IMR-90 (cell line): ENCODE data around the gene STK10. TPM values are rescaled to one million over a fixed set of nuclear protein-coding genes. Genes with fewer than 3 reads are reported as not detected.

ENCODE experiments used
- ATAC-seq: fragments of 200-7000 bp; cut with Tn5 transposase; 2 replicates; pipeline ENCODE4 v1.9.1; 2020; ENCODE audit warnings: low read depth, mild to moderate bottlenecking, moderate library complexity
- BruUV-seq: library from RNA; stranded (reverse); fragments of 400-500 nt; replicated peaks from 2 replicates; lab custom pipeline; 2021; lab: Mats Ljungman, UMichigan
- CTCF ChIA-PET: fragments of 300-600 bp; formaldehyde crosslinking; extraction: SDS; loops from one replicate; lab custom pipeline; 2021; ENCODE audit warnings: antibody characterized with exemption; lab: Yijun Ruan, JAX
- POLR2A ChIA-PET: fragments of 300-600 bp; sonication (Branson Sonifier 250); formaldehyde crosslinking; loops from one replicate; lab custom pipeline; 2022; ENCODE audit warnings: antibody characterized with exemption; ENCODE audit not compliant: unreplicated experiment; lab: Charles Lee
- DNase-seq: peaks from one replicate; pipeline ENCODE4 v3.0.0; 2013
- H2AFZ ChIP-seq: replicated peaks from 2 replicates; pipeline ENCODE3; 2013; ENCODE audit warnings: low read length, mild to moderate bottlenecking; ENCODE audit not compliant: poor library complexity
- H2AK5ac ChIP-seq: 2 replicates; pipeline ENCODE4 v1.6.1; 2013; ENCODE audit warnings: low read depth, low read length, inconsistent platforms
- H2AK9ac ChIP-seq: replicated peaks from 2 replicates; pipeline ENCODE3; 2013; ENCODE audit warnings: mild to moderate bottlenecking, low read depth, low read length, moderate library complexity; ENCODE audit not compliant: poor library complexity
- H2BK120ac ChIP-seq: 2 replicates; pipeline ENCODE4 v1.6.1; 2013; ENCODE audit warnings: low read depth, low read length, inconsistent platforms
- H2BK15ac ChIP-seq: 3 replicates; pipeline ENCODE4 v1.6.1; 2013; ENCODE audit warnings: low read depth, low read length, inconsistent platforms
- H2BK20ac ChIP-seq: 2 replicates; pipeline ENCODE4 v1.6.1; 2013; ENCODE audit warnings: low read depth, mild to moderate bottlenecking, inconsistent platforms, low read length, moderate library complexity
- H2BK5ac ChIP-seq: 2 replicates; pipeline ENCODE4 v1.6.1; 2013; ENCODE audit warnings: mild to moderate bottlenecking, low read depth, low read length, inconsistent platforms; ENCODE audit not compliant: poor library complexity, severe bottlenecking
- H3K14ac ChIP-seq: replicated peaks from 2 replicates; pipeline ENCODE4 v1.6.1; 2013; ENCODE audit warnings: low read depth, low read length, inconsistent platforms
- H3K18ac ChIP-seq: 2 replicates; pipeline ENCODE4 v1.6.1; 2013; ENCODE audit warnings: low read depth, low read length, control low read depth
- H3K23ac ChIP-seq: 2 replicates; pipeline ENCODE4 v1.6.1; 2013; ENCODE audit warnings: low read depth, low read length, inconsistent platforms
- H3K27ac ChIP-seq: 2 replicates; pipeline ENCODE4 v1.5.1; 2013; ENCODE audit warnings: mild to moderate bottlenecking, control low read depth, low read length; ENCODE audit not compliant: insufficient read depth
- H3K27me3 ChIP-seq: 2 replicates; pipeline ENCODE4 v1.6.1; 2013; ENCODE audit warnings: low read length; ENCODE audit not compliant: control insufficient read depth, insufficient read depth
- H3K36me3 ChIP-seq: 2 replicates; pipeline ENCODE4 v1.6.1; 2013; ENCODE audit warnings: low read length, mixed read lengths; ENCODE audit not compliant: control insufficient read depth, insufficient read depth
- H3K4ac ChIP-seq: 2 replicates; pipeline ENCODE4 v1.6.1; 2013; ENCODE audit warnings: low read depth, low read length, inconsistent platforms
- H3K4me1 ChIP-seq: 2 replicates; pipeline ENCODE4 v1.6.1; 2013; ENCODE audit warnings: low read length, mixed read lengths; ENCODE audit not compliant: control insufficient read depth, insufficient read depth
- H3K4me2 ChIP-seq: 2 replicates; pipeline ENCODE4 v1.6.1; 2013; ENCODE audit warnings: low read depth, mild to moderate bottlenecking, control low read depth, low read length, moderate library complexity
- H3K4me3 ChIP-seq: 2 replicates; pipeline ENCODE4 v1.5.1; 2013; ENCODE audit warnings: low read depth, mild to moderate bottlenecking, control low read depth, low read length, moderate library complexity; ENCODE audit not compliant: insufficient read depth
- H3K56ac ChIP-seq: 2 replicates; pipeline ENCODE4 v1.6.1; 2013; ENCODE audit warnings: low read length, inconsistent platforms; ENCODE audit not compliant: insufficient read depth; ENCODE audit errors: extremely low read depth
- H3K79me1 ChIP-seq, 2 experiments: 2 replicates each; pipeline ENCODE4 v1.6.1; 2013; ENCODE audit warnings: low read length in 2 of 2, inconsistent platforms in 1 of 2, low read depth in 1 of 2
- H3K9ac ChIP-seq: 2 replicates; pipeline ENCODE4 v1.6.1; 2013; ENCODE audit warnings: low read depth, low read length, control low read depth
- H3K9me1 ChIP-seq: 2 replicates; pipeline ENCODE4 v1.6.1; 2013; ENCODE audit warnings: low read length, inconsistent platforms; ENCODE audit not compliant: insufficient read depth
- H3K9me3 ChIP-seq: 2 replicates; pipeline ENCODE4 v1.6.1; 2013; ENCODE audit warnings: low read length; ENCODE audit not compliant: control insufficient read depth, insufficient read depth
- H4K20me1 ChIP-seq: 2 replicates; pipeline ENCODE4 v1.6.1; 2013; ENCODE audit warnings: low read length, inconsistent platforms; ENCODE audit not compliant: insufficient read depth
- H4K5ac ChIP-seq: 2 replicates; pipeline ENCODE4 v1.6.1; 2013; ENCODE audit warnings: mild to moderate bottlenecking, low read depth, low read length, control low read depth
- H4K8ac ChIP-seq, 2 experiments: 2 replicates each; pipeline ENCODE4 v1.6.1; 2013; ENCODE audit warnings: low read depth in 2 of 2, low read length in 2 of 2, control low read depth in 1 of 2, inconsistent platforms in 1 of 2
- H4K91ac ChIP-seq: 2 replicates; pipeline ENCODE4 v1.6.1; 2013; ENCODE audit warnings: low read depth, low read length, inconsistent platforms; ENCODE audit not compliant: insufficient read depth
- CHD1 ChIP-seq: IDR thresholded peaks from 2 replicates; pipeline ENCODE4 v1.6.1; 2012; ENCODE audit warnings: low read depth, low read length, improper control_type of control experiment
- FOS ChIP-seq: fragments of 150-350 bp; IDR thresholded peaks from 2 replicates; pipeline ENCODE4 v1.6.1; 2016; ENCODE audit warnings: low read depth, low read length
- MAZ ChIP-seq: IDR thresholded peaks from 2 replicates; pipeline ENCODE4 v1.6.1; 2012; ENCODE audit warnings: low read depth, mild to moderate bottlenecking, low read length, improper control_type of control experiment, moderate library complexity, borderline replicate concordance
- RAD21 ChIP-seq: IDR thresholded peaks from 2 replicates; pipeline ENCODE4 v1.6.1; 2012; ENCODE audit warnings: low read length, improper control_type of control experiment
- SMC3 ChIP-seq: fragments of 150-350 bp; IDR thresholded peaks from 2 replicates; pipeline ENCODE4 v1.6.1; 2016; ENCODE audit warnings: low read depth, mild to moderate bottlenecking, antibody characterized with exemption, low read length, moderate library complexity
- WGBS, 2 experiments: methylation state at CpG; one replicate each; pipeline versions ENCODE4 v1.1.5 to v1.1.7; 2013; ENCODE audit warnings: missing lambda C conversion rate in 2 of 2; ENCODE audit not compliant: insufficient read length in 1 of 2; ENCODE audit errors: extremely low coverage in 2 of 2; 5-methylcytosine and 5-hydroxymethylcytosine counted together
- dilution Hi-C: fragments of 300-500 bp; cut with HindIII; formaldehyde crosslinking; loops from one replicate; pipeline ENCODE4 v1.14.3; 2018; ENCODE audit warnings: low sequenced_read_pairs; ENCODE audit not compliant: unreplicated experiment
- in situ Hi-C: fragments of 300-500 bp; cut with MboI; formaldehyde crosslinking; loops from 3 replicates; pipeline ENCODE4 v1.14.3; 2019; ENCODE audit warnings: low sequenced_read_pairs, inconsistent platforms, mixed read lengths
- intact Hi-C: fragments of 100-400 bp; cut with micrococcal nuclease; formaldehyde crosslinking; loops from 2 replicates; pipeline ENCODE4 v1.10.0; 2022
- polyA plus RNA-seq, 3 experiments: library from polyadenylated mRNA; depleted of rRNA; stranded (reverse); fragments of >200 nt; gene quantifications; 2 replicates each; pipeline ENCODE4 v1.2.3, GENCODE V29; 2012; ENCODE audit warnings: low replicate concordance in 1 of 3
- total RNA-seq: library from RNA; depleted of rRNA; stranded (reverse); fragments of >200 nt; gene quantifications from 2 replicates; pipeline ENCODE4 v1.2.3, GENCODE V29; 2012
- TF ChIP-seq, protein P1 (sequence below): fragments of 150-350 bp; IDR thresholded peaks from 2 replicates; pipeline ENCODE4 v1.6.1; 2017; ENCODE audit warnings: mild to moderate bottlenecking, antibody characterized with exemption, low read length, low read depth

The STK10 gene
- total and polyA plus RNA-seq, 2 of the 4 experiments (the other 2 are of a cell fraction) = 15.4 to 18.5 TPM

DNA sequence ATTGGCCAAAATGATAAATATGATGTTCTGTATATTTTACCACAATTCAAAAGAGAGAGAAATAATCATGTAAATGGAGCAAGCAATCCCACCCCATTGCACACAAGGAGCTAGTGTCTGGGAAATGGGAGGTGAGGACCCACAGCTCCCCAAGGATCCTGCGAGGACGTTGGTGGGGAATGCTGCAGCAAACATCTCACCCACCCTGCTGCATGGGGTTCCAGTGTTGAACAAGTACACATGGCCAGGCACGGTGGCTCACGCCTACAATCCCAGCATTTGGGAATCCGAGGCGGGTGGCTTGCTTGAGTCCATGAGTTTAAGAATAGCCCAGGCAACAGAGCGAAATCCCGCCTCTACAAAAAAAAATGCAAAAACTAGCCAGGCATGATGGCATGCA, 29.0 kb downstream of the STK10 start:
- H3K9ac ChIP-seq = no peak overlapping the region
- POLR2A ChIA-PET = no interaction called here
- H3K27me3 ChIP-seq = no peaks in the 10 kb centered on the region
- peaks cover 13% of the 10 kb centered on the region for H3K36me3 ChIP-seq
- no peak overlapping the region for H3K18ac ChIP-seq
- no peak overlapping the region for H3K4me2 ChIP-seq
- TF ChIP-seq CHD1 = no peak
- TF ChIP-seq MAZ = no peak
- TF ChIP-seq, protein P1, sequence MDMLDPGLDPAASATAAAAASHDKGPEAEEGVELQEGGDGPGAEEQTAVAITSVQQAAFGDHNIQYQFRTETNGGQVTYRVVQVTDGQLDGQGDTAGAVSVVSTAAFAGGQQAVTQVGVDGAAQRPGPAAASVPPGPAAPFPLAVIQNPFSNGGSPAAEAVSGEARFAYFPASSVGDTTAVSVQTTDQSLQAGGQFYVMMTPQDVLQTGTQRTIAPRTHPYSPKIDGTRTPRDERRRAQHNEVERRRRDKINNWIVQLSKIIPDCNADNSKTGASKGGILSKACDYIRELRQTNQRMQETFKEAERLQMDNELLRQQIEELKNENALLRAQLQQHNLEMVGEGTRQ = no peak
- TF ChIP-seq FOS = no peak
- TF ChIP-seq RAD21 = no peak
- TF ChIP-seq SMC3 = no peak
- H4K91ac ChIP-seq = no peak overlapping the region
- dilution Hi-C loops = no loop called here
- WGBS, 2 experiments = no CpG with 5 or more reads among the region's 8 CpGs
- intact Hi-C loops = no loop called here
- H4K5ac ChIP-seq = no peak overlapping the region
- H2AK9ac ChIP-seq = no peak overlapping the region
- no peak overlapping the region for H2BK20ac ChIP-seq
- no peak overlapping the region for H2BK120ac ChIP-seq
- H2AK5ac ChIP-seq = no peak overlapping the region
- no peak overlapping the region for H2AFZ ChIP-seq
- ATAC-seq (no peak), DNase-seq (no peak)
- peaks cover 32% of the 10 kb centered on the region for H4K20me1 ChIP-seq
- in situ Hi-C loops = no loop called here
- H3K56ac ChIP-seq = no peak overlapping the region
- no peak overlapping the region for H4K8ac ChIP-seq
- peaks cover 34 to 66% of the 10 kb centered on the region in 2 experiments for H3K79me1 ChIP-seq
- BruUV-seq = no TSS peak
- peaks cover 33% of the 10 kb centered on the region; the same call in 1 of the 2 replicates for H3K9me1 ChIP-seq
- H2BK15ac ChIP-seq = no peak overlapping the region
- H3K4me1 ChIP-seq = peaks cover 3% of the 10 kb centered on the region; the same call in 1 of the 2 replicates
- H3K4ac ChIP-seq = no peak overlapping the region
- no peak overlapping the region for H3K27ac ChIP-seq
- CTCF ChIA-PET = interaction anchor here (0.6 to 0.7 kb wide), 2 partner anchors 27 to 29 kb away, joined by 3 to 5 read pairs; partner anchors contain the start of gene STK10
- H2BK5ac ChIP-seq = no peak overlapping the region
- no peak overlapping the region for H3K14ac ChIP-seq
- no peak overlapping the region for H3K23ac ChIP-seq
- H3K4me3 ChIP-seq = no peak overlapping the region
- no peaks in the 10 kb centered on the region for H3K9me3 ChIP-seq
